SK-N-SH (cell line): ENCODE results near the gene IL18RAP.

Experiments used
- EP300 ChIP-seq, 2 experiments: IDR thresholded peaks; 2 replicates each; pipeline versions ENCODE4 v1.4.0 to v1.6.1; 2012; ENCODE audit warnings: borderline replicate concordance in 1 of 2, low read depth in 1 of 2, low read length in 1 of 2
- GABPA ChIP-seq: IDR thresholded peaks from 2 replicates; pipeline ENCODE4 v1.4.0; 2012; ENCODE audit warnings: low read depth, mild to moderate bottlenecking
- TF ChIP-seq, protein P1 (sequence below): fragments of 200-600 bp; sonication (generic); IDR thresholded peaks from 2 replicates; pipeline ENCODE4 v1.6.1; 2017; ENCODE audit warnings: antibody characterized with exemption, mild to moderate bottlenecking, moderate library complexity

DNA sequence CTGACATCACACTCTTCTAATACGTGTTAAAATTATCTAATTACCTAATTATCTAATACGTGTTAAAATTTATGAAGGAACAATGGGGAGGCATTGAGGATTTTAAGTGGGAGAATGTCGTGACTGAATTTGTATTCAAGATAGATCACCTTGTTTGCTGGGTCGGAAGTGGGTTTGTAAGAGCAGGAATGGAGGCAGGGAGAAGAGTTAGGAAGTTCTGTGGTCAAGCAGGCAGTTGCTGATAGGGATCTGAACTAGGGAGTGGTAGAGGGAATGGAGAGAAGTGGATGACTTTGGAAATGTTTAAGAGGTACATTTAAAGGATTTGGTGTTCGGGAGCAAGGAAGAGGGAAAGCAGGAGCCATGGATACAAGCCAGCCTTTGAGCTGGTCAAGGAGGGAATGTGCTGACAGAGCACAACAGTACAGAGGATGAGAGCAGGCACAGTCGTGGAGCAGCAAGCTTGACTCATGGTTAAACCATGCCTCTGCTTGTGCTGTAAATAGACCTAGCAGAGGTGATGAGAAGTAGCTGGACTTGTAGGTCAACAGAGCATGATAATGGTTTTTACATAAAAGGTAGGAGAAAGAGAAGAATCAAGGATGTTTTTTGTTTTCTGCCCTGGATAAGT lies 16.2 kb downstream of the IL18RAP start:
- TF ChIP-seq, protein P1, sequence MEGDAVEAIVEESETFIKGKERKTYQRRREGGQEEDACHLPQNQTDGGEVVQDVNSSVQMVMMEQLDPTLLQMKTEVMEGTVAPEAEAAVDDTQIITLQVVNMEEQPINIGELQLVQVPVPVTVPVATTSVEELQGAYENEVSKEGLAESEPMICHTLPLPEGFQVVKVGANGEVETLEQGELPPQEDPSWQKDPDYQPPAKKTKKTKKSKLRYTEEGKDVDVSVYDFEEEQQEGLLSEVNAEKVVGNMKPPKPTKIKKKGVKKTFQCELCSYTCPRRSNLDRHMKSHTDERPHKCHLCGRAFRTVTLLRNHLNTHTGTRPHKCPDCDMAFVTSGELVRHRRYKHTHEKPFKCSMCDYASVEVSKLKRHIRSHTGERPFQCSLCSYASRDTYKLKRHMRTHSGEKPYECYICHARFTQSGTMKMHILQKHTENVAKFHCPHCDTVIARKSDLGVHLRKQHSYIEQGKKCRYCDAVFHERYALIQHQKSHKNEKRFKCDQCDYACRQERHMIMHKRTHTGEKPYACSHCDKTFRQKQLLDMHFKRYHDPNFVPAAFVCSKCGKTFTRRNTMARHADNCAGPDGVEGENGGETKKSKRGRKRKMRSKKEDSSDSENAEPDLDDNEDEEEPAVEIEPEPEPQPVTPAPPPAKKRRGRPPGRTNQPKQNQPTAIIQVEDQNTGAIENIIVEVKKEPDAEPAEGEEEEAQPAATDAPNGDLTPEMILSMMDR: no peak
- TF ChIP-seq GABPA (no peak), EP300 (IDR thresholded peaks at IDR 0.05; ENCODE audit: borderline replicate concordance in 1 of 2, low read depth in 1 of 2, low read length in 1 of 2) (no peak)
